ENCODE measurements around the gene ISLR2.

Gene ISLR2

GRCh38 chr15:74168711-74169126, 38.3 kb downstream of the ISLR2 start:
- no peaks in the 10 kb centered on the region for H3K27me3 ChIP-seq (ENCODE audit: control insufficient read depth, insufficient read depth, low read length)
- no peaks in the 10 kb centered on the region for H3K36me3 ChIP-seq (ENCODE audit: control insufficient read depth, insufficient read depth, low read length)
- peaks cover 18% of the 10 kb centered on the region for H3K4me1 ChIP-seq (ENCODE audit: control insufficient read depth, insufficient read depth, low read length)
- no peak overlapping the region for H3K27ac ChIP-seq (ENCODE audit: low read depth, low read length)
- H3K9ac ChIP-seq (ENCODE audit: low read length), result no peak overlapping the region
- H3K4me3 ChIP-seq (ENCODE audit: low read length), result no peak overlapping the region

- Histone ChIP-seq H3K4me3 (ENCODE audit: low read length) (no peak overlapping the region), H3K27ac (ENCODE audit: low read depth, low read length) (no peak overlapping the region), H3K27me3 (ENCODE audit: control insufficient read depth, insufficient read depth, low read length) (no peaks in the 10 kb centered on the region), H3K4me1 (ENCODE audit: control insufficient read depth, insufficient read depth, low read length) (peaks cover 23% of the 10 kb centered on the region), H3K36me3 (ENCODE audit: control insufficient read depth, insufficient read depth, low read length) (no peaks in the 10 kb centered on the region), H3K9ac (ENCODE audit: low read length) (no peak overlapping the region)
These were observed 39.9 kb downstream of the ISLR2 start for GRCh38 chr15:74170071-74170844.

- H3K4me3 ChIP-seq (ENCODE audit: low read length), result no peak overlapping the region
- no peak overlapping the region for H3K27ac ChIP-seq (ENCODE audit: low read depth, low read length)
These were observed 40.6 kb downstream of the ISLR2 start for GRCh38 chr15:74170875-74171578.

GRCh38 chr15:74171965-74172541, 41.7 kb downstream of the ISLR2 start:
- Histone ChIP-seq H3K27me3 (ENCODE audit: control insufficient read depth, insufficient read depth, low read length) (no peaks in the 10 kb centered on the region), H3K9ac (ENCODE audit: low read length) (no peak overlapping the region), H3K36me3 (ENCODE audit: control insufficient read depth, insufficient read depth, low read length) (no peaks in the 10 kb centered on the region), H3K4me1 (ENCODE audit: control insufficient read depth, insufficient read depth, low read length) (peaks cover 30% of the 10 kb centered on the region), H3K27ac (ENCODE audit: low read depth, low read length) (peak overlapping the region; percentile 40), H3K4me3 (ENCODE audit: low read length) (no peak overlapping the region)

More at GRCh38 chr15:74170875-74171578, 40.6 kb downstream of the ISLR2 start:
- no peaks in the 10 kb centered on the region for H3K36me3 ChIP-seq (ENCODE audit: control insufficient read depth, insufficient read depth, low read length)
- peaks cover 24% of the 10 kb centered on the region for H3K4me1 ChIP-seq (ENCODE audit: control insufficient read depth, insufficient read depth, low read length)
- no peaks in the 10 kb centered on the region for H3K27me3 ChIP-seq (ENCODE audit: control insufficient read depth, insufficient read depth, low read length)
- no peak overlapping the region for H3K9ac ChIP-seq (ENCODE audit: low read length)

- H3K36me3 ChIP-seq (ENCODE audit: control insufficient read depth, insufficient read depth, low read length), result no peaks in the 10 kb centered on the region
- H3K4me1 ChIP-seq (ENCODE audit: control insufficient read depth, insufficient read depth, low read length), result peaks cover 30% of the 10 kb centered on the region
- peak overlapping the region; percentile 77 for H3K27ac ChIP-seq (ENCODE audit: low read depth, low read length)
These were observed 42.5 kb downstream of the ISLR2 start for GRCh38 chr15:74172701-74173379.

GRCh38 chr15:74173380-74174218, 43.2 kb downstream of the ISLR2 start, which contains the start of gene ISLR:
TSS of gene ISLR (plus strand) at chr15:74173710. CDS start at chr15:74174859, 1,149 bp downstream.
- Histone ChIP-seq H3K9ac (ENCODE audit: low read length) (no peak within 1 kb of the TSS), H3K27ac (ENCODE audit: low read depth, low read length) (peak within 1 kb of the TSS; percentile 77), H3K36me3 (ENCODE audit: control insufficient read depth, insufficient read depth, low read length) (no peaks in the 10 kb centered on the region), H3K4me1 (ENCODE audit: control insufficient read depth, insufficient read depth, low read length) (peaks cover 30% of the 10 kb centered on the region), H3K27me3 (ENCODE audit: control insufficient read depth, insufficient read depth, low read length) (no peaks in the 10 kb centered on the region), H3K4me3 (ENCODE audit: low read length) (peak within 1 kb of the TSS; percentile 60)

More at GRCh38 chr15:74172701-74173379, 42.5 kb downstream of the ISLR2 start:
- H3K9ac ChIP-seq (ENCODE audit: low read length), result no peak overlapping the region
- peak overlapping the region; percentile 47 for H3K4me3 ChIP-seq (ENCODE audit: low read length)
- H3K27me3 ChIP-seq (ENCODE audit: control insufficient read depth, insufficient read depth, low read length), result no peaks in the 10 kb centered on the region

DNA sequence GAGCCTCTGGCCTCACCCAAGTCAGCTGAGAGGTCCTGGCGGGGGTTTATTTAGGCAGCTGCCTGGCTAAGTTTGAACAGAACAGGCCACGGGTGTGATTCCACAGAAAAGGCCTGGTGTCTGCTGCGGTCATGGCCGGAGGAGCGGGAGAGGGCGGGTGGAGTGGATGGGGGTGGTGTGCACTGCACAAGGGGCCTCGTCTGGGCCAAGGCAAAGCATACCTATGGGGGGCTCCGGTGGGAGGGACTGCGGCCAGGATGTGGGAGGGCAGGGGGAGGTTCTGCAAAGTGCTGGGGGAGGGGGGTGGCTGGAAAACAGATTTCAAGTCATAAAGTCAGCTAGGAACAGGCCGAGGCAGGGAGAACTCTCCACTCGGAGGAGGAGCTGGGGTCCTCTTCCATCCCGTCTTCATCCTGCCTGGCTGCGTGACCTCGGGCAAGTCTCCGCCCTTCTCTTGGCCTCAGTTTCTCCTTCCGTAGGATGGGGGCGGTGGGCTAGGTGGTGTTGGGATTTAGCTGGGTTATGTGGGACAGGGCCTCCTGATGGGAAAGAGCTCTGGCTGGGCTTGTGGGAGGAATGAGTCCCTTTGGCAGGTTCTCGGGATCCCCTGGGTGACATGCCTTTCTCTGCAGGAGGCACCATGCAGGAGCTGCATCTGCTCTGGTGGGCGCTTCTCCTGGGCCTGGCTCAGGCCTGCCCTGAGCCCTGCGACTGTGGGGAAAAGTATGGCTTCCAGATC, 44.0 kb downstream of the ISLR2 start:
- Histone ChIP-seq H3K27ac (ENCODE audit: low read depth, low read length) (peak overlapping the region; percentile 77), H3K4me3 (ENCODE audit: low read length) (peak overlapping the region; percentile 60), H3K36me3 (ENCODE audit: control insufficient read depth, insufficient read depth, low read length) (no peaks in the 10 kb centered on the region), H3K4me1 (ENCODE audit: control insufficient read depth, insufficient read depth, low read length) (peaks cover 32% of the 10 kb centered on the region), H3K9ac (ENCODE audit: low read length) (no peak overlapping the region), H3K27me3 (ENCODE audit: control insufficient read depth, insufficient read depth, low read length) (no peaks in the 10 kb centered on the region)

GRCh38 chr15:74174958-74175253, 44.5 kb downstream of the ISLR2 start:
- Histone ChIP-seq H3K27me3 (ENCODE audit: control insufficient read depth, insufficient read depth, low read length) (no peaks in the 10 kb centered on the region), H3K27ac (ENCODE audit: low read depth, low read length) (peak overlapping the region; percentile 77), H3K9ac (ENCODE audit: low read length) (no peak overlapping the region), H3K4me1 (ENCODE audit: control insufficient read depth, insufficient read depth, low read length) (peaks cover 33% of the 10 kb centered on the region), H3K36me3 (ENCODE audit: control insufficient read depth, insufficient read depth, low read length) (no peaks in the 10 kb centered on the region), H3K4me3 (ENCODE audit: low read length) (peak overlapping the region; percentile 60)

DNA sequence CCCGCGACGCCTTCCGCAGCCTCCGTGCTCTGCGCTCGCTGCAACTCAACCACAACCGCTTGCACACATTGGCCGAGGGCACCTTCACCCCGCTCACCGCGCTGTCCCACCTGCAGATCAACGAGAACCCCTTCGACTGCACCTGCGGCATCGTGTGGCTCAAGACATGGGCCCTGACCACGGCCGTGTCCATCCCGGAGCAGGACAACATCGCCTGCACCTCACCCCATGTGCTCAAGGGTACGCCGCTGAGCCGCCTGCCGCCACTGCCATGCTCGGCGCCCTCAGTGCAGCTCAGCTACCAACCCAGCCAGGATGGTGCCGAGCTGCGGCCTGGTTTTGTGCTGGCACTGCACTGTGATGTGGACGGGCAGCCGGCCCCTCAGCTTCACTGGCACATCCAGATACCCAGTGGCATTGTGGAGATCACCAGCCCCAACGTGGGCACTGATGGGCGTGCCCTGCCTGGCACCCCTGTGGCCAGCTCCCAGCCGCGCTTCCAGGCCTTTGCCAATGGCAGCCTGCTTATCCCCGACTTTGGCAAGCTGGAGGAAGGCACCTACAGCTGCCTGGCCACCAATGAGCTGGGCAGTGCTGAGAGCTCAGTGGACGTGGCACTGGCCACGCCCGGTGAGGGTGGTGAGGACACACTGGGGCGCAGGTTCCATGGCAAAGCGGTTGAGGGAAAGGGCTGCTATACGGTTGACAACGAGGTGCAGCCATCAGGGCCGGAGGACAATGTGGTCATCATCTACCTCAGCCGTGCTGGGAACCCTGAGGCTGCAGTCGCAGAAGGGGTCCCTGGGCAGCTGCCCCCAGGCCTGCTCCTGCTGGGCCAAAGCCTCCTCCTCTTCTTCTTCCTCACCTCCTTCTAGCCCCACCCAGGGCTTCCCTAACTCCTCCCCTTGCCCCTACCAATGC, 45.1 kb downstream of the ISLR2 start:
- H3K9ac ChIP-seq (ENCODE audit: low read length), result no peak overlapping the region

GRCh38 chr15:74176262-74177214, 46.2 kb downstream of the ISLR2 start:
- no peak overlapping the region for H3K9ac ChIP-seq (ENCODE audit: low read length)
- no peak overlapping the region for H3K27ac ChIP-seq (ENCODE audit: low read depth, low read length)
- H3K27me3 ChIP-seq (ENCODE audit: control insufficient read depth, insufficient read depth, low read length), result no peaks in the 10 kb centered on the region
- no peaks in the 10 kb centered on the region for H3K36me3 ChIP-seq (ENCODE audit: control insufficient read depth, insufficient read depth, low read length)
- H3K4me3 ChIP-seq (ENCODE audit: low read length), result peak overlapping the region; percentile 25
- peaks cover 33% of the 10 kb centered on the region for H3K4me1 ChIP-seq (ENCODE audit: control insufficient read depth, insufficient read depth, low read length)

More for the DNA sequence above, 45.1 kb downstream of the ISLR2 start:
- H3K27me3 ChIP-seq (ENCODE audit: control insufficient read depth, insufficient read depth, low read length), result no peaks in the 10 kb centered on the region
- H3K36me3 ChIP-seq (ENCODE audit: control insufficient read depth, insufficient read depth, low read length), result no peaks in the 10 kb centered on the region
- no peak overlapping the region for H3K27ac ChIP-seq (ENCODE audit: low read depth, low read length)
- peak overlapping the region; percentile 60 for H3K4me3 ChIP-seq (ENCODE audit: low read length)
- peaks cover 33% of the 10 kb centered on the region for H3K4me1 ChIP-seq (ENCODE audit: control insufficient read depth, insufficient read depth, low read length)
